ENCODE results near the gene MAML2. TPM values are rescaled to one million over a fixed set of nuclear protein-coding genes. Genes with fewer than 3 reads are reported as not detected.

MAML2 gene
- total RNA-seq, 1 donor from 2014 or later: 31.5 TPM

GRCh38 chr11:95943546-95943945, 399.4 kb downstream of the MAML2 start:
- Histone ChIP-seq H3K36me3 (no peaks in the 10 kb centered on the region), H3K9me3 (peaks cover 6% of the 10 kb centered on the region), H3K4me3 (no peak overlapping the region), H3K4me1 (no peaks in the 10 kb centered on the region), H3K27me3 (ENCODE audit: low read depth) (no peaks in the 10 kb centered on the region), H3K27ac (no peak overlapping the region)
- intact Hi-C loops (cut with DNase I): no loop called here
- no peak for TF ChIP-seq CTCF (IDR thresholded peaks at IDR 0.05)
- ATAC-seq (no peak), DNase-seq (no peak)

DNA sequence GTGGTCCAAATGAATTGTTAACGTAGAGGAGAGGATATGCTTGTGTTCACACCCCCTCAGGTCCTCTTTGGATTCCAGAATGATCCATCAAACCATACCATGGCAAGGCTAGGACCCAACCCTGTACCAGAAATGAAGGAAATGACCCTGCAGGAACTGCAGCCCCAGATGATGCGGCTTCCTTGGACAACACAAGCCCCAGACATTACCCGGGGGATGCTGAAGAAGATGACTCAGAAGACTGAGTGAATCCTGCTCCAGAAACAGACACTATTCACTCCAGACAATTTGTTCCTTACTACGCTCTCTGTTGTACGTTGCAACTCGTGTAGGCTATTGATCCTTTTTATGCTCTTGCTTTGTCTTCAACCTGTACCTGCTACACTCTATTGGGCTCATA, 403.9 kb downstream of the MAML2 start:
- Histone ChIP-seq H3K4me1 (no peaks in the 10 kb centered on the region), H3K9me3 (peaks cover 5% of the 10 kb centered on the region), H3K4me3 (no peak overlapping the region), H3K27me3 (ENCODE audit: low read depth) (no peaks in the 10 kb centered on the region), H3K36me3 (no peaks in the 10 kb centered on the region), H3K27ac (no peak overlapping the region)
- DNase-seq (no peak), ATAC-seq (no peak)
- no peak for TF ChIP-seq CTCF (IDR thresholded peaks at IDR 0.05)
- intact Hi-C loops (cut with DNase I): no loop called here

DNA sequence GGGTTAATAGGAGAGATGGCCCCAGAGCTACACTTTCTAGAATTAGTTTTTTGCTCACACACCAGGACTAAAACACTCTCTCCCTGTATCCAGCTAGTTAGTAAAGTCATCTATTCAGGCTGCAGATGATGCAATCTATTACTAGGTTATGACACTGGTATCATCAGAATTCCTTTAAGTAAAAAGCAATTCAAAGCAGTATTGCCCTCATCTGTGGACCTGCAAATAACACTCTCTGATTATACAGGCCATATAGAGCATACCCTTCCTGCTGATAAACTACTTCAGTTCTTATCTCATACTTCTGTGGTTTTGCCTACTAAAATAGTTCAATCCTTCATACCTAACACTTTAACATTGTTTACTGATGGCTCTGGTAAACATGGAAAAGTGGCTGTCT, 405.6 kb downstream of the MAML2 start:
- Histone ChIP-seq H3K27ac (no peak overlapping the region), H3K4me1 (no peaks in the 10 kb centered on the region), H3K9me3 (peaks cover 4% of the 10 kb centered on the region), H3K36me3 (no peaks in the 10 kb centered on the region), H3K4me3 (no peak overlapping the region), H3K27me3 (ENCODE audit: low read depth) (no peaks in the 10 kb centered on the region)
- intact Hi-C loops (cut with DNase I): no loop called here
- ATAC-seq (no peak), DNase-seq (no peak)
- no peak for TF ChIP-seq CTCF (IDR thresholded peaks at IDR 0.05)

DNA sequence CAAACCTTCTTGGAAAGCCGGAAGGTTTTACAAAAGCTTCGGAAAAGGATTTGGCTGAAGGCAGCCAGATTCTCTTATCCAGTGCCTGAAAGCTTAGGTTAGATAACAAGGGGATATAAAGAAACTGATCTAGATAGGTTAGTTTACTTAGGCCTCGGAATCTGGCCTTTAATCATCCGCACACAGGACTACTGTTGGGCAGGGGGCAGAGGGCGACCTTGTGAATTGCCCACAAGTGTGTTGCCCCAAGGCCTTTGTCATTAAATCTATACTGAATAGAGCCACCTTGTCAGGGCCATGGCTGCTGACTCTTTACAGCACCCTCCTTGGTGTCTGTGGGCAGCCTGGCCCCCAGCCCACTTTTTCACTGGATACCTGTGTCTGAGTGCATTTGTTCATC, 409.4 kb downstream of the MAML2 start:
- intact Hi-C loops (cut with DNase I): no loop called here
- H3K4me3 ChIP-seq: no peak overlapping the region

GRCh38 chr11:95931916-95932315, 411.1 kb downstream of the MAML2 start:
- Histone ChIP-seq H3K4me3 (no peak overlapping the region), H3K36me3 (no peaks in the 10 kb centered on the region), H3K9me3 (peaks cover under 1% of the 10 kb centered on the region), H3K27ac (no peak overlapping the region), H3K27me3 (ENCODE audit: low read depth) (no peaks in the 10 kb centered on the region), H3K4me1 (no peaks in the 10 kb centered on the region)
- no peak for TF ChIP-seq CTCF (IDR thresholded peaks at IDR 0.05)
- intact Hi-C loops (cut with DNase I): no loop called here
- no peak for ATAC-seq
- DNase-seq: no peak

More for the DNA sequence above, 409.4 kb downstream of the MAML2 start:
- Histone ChIP-seq H3K27ac (no peak overlapping the region), H3K4me1 (no peaks in the 10 kb centered on the region), H3K36me3 (no peaks in the 10 kb centered on the region), H3K9me3 (peaks cover 4% of the 10 kb centered on the region), H3K27me3 (ENCODE audit: low read depth) (no peaks in the 10 kb centered on the region)
- no peak for ATAC-seq
- TF ChIP-seq CTCF (IDR thresholded peaks at IDR 0.05): no peak
- no peak for DNase-seq

GRCh38 chr11:95930948-95931347, 412.0 kb downstream of the MAML2 start:
- intact Hi-C loops (cut with DNase I): no loop called here
- no peaks in the 10 kb centered on the region for H3K4me1 ChIP-seq
- ATAC-seq: no peak

More at GRCh38 chr11:95930948-95931347, 412.0 kb downstream of the MAML2 start:
- no peak for DNase-seq
- no peaks in the 10 kb centered on the region for H3K27me3 ChIP-seq (ENCODE audit: low read depth)
- H3K9me3 ChIP-seq: no peaks in the 10 kb centered on the region
- TF ChIP-seq CTCF (IDR thresholded peaks at IDR 0.05): no peak
- no peaks in the 10 kb centered on the region for H3K36me3 ChIP-seq
- H3K27ac ChIP-seq: no peak overlapping the region
- no peak overlapping the region for H3K4me3 ChIP-seq
